NCI-H146 treated with DMSO at 0.1 percent for 48 hours (cell line): ENCODE results near the gene REM2.

ENCODE experiments used
- DNase-seq: peaks from one replicate; lab custom pipeline; 2025; ENCODE audit not compliant: unreplicated experiment; lab: John Stamatoyannopoulos, UW

Gene REM2

GRCh38 chr14:22928237-22929103, 45.4 kb downstream of the REM2 start:
- no peak for DNase-seq

GRCh38 chr14:22929104-22929960, 46.3 kb downstream of the REM2 start, which contains the start of gene PRMT5:
TSS of gene PRMT5 (minus strand) at chr14:22929376. CDS start at chr14:22929361, 15 bp downstream.
- DNase-seq, result peak; percentile 98

- peak; percentile 61 for DNase-seq
Measured at GRCh38 chr14:22929961-22930364, 46.9 kb downstream of the REM2 start.

GRCh38 chr14:22932146-22932545, 49.1 kb downstream of the REM2 start:
- DNase-seq, result no peak

- no peak for DNase-seq
Measured at GRCh38 chr14:22935156-22935555, 52.1 kb downstream of the REM2 start.
